ENCODE results near the gene OXER1. TPM values are rescaled to one million over a fixed set of nuclear protein-coding genes. Genes with fewer than 3 reads are reported as not detected.

Gene OXER1
- total and polyA plus RNA-seq, 9 of the 15 experiments (the other 6 are each of a cell fraction or from before 2014, with no cell fraction given): not detected

DNA sequence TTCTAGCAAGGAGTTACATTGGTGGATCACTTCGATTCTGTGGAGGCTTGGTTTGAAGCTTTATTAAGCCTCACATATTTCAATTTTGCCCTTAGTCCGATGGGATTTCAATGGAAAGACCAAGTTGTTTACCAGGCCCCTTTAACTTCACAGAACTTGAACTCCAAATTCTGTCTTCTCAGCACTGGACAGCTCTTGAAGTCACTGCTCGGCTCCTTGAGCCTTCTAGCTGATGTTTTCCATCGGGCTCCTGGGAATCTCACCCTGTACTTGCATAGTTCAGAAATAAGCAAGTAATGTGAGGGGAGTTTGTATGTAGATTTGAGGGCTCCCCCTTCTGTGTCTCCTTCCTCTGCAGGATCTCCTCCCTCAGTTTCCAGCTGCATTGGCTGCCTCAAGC lies 15.1 kb downstream of the OXER1 start (continued):
- TF ChIP-seq, protein P1, sequence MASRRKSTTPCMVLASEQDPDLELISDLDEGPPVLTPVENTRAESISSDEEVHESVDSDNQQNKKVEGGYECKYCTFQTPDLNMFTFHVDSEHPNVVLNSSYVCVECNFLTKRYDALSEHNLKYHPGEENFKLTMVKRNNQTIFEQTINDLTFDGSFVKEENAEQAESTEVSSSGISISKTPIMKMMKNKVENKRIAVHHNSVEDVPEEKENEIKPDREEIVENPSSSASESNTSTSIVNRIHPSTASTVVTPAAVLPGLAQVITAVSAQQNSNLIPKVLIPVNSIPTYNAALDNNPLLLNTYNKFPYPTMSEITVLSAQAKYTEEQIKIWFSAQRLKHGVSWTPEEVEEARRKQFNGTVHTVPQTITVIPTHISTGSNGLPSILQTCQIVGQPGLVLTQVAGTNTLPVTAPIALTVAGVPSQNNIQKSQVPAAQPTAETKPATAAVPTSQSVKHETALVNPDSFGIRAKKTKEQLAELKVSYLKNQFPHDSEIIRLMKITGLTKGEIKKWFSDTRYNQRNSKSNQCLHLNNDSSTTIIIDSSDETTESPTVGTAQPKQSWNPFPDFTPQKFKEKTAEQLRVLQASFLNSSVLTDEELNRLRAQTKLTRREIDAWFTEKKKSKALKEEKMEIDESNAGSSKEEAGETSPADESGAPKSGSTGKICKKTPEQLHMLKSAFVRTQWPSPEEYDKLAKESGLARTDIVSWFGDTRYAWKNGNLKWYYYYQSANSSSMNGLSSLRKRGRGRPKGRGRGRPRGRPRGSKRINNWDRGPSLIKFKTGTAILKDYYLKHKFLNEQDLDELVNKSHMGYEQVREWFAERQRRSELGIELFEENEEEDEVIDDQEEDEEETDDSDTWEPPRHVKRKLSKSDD (conservative IDR thresholded peaks at IDR 0.05; ENCODE audit: low read length): no peak
- no peak for TF ChIP-seq BRCA1 (IDR thresholded peaks at IDR 0.05)
- TF ChIP-seq BRCA1 (CRISPR knock-in tag; IDR thresholded peaks at IDR 0.05): no peak
- no peak for TF ChIP-seq XRCC4 (IDR thresholded peaks at IDR 0.05; ENCODE audit: extremely low read depth, insufficient read depth, insufficient read length)
- TF ChIP-seq XRCC5 (IDR thresholded peaks at IDR 0.05; ENCODE audit: low read depth, low read length): no peak
- TF ChIP-seq NR2C1 (IDR thresholded peaks at IDR 0.05): no peak
- no peak for TF ChIP-seq NR2C1 (tag; IDR thresholded peaks at IDR 0.05)
- TF ChIP-seq POLR2A (conservative IDR thresholded peaks at IDR 0.05): no peak
- no peak for TF ChIP-seq TARDBP (IDR thresholded peaks at IDR 0.05)
- TF ChIP-seq NCOA6 (IDR thresholded peaks at IDR 0.05): no peak

DNA sequence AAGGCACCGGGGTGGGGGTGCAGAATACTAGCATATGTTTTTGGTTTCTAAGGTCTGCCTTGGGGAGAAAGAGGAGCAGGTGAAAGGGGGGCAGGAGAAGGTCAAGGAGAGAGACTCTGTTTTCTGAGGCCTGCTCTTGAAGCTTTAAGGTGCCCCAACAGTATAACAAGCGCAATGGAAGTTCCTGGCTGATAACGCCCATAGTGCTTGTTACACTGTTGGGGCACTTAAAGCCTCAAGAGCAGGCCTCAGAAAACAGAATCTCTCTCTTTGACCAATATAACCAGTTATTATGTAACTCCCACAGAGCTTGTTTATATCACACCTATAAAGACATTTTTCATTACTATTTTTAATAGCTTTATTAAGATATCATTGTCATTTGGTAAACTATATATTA lies 16.5 kb downstream of the OXER1 start:
- H3K36me3 ChIP-seq (ENCODE audit: control insufficient read depth, insufficient read depth, low read length): no peaks in the 10 kb centered on the region
- H2AFZ ChIP-seq (ENCODE audit: low read depth, low read length): no peak overlapping the region
- no peaks in the 10 kb centered on the region for H3K9me1 ChIP-seq (ENCODE audit: control insufficient read depth, insufficient read depth, low read length)
- TF ChIP-seq, protein P2, sequence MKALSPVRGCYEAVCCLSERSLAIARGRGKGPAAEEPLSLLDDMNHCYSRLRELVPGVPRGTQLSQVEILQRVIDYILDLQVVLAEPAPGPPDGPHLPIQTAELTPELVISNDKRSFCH (CRISPR knock-in tag; IDR thresholded peaks at IDR 0.05): no peak
- TF ChIP-seq, protein P2 (tag; IDR thresholded peaks at IDR 0.05): no peak
- TF ChIP-seq, protein P3, sequence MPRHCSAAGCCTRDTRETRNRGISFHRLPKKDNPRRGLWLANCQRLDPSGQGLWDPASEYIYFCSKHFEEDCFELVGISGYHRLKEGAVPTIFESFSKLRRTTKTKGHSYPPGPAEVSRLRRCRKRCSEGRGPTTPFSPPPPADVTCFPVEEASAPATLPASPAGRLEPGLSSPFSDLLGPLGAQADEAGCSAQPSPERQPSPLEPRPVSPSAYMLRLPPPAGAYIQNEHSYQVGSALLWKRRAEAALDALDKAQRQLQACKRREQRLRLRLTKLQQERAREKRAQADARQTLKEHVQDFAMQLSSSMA (CRISPR knock-in tag; IDR thresholded peaks at IDR 0.05): no peak
- no peak overlapping the region for H3K4me3 ChIP-seq
- POLR2A ChIA-PET: interaction anchor here (1.1 kb wide), 1 partner anchor 17 kb away, joined by 3 read pairs; no protein-coding TSS in a partner anchor
- no peak overlapping the region for H3K27ac ChIP-seq (ENCODE audit: extremely low read depth, low read depth, low read length)
- DNase-seq (ENCODE audit: extremely low read depth in 1 of 4, low spot score in 3 of 4) (no peak), ATAC-seq (no peak), FAIRE-seq (no peak)
- peaks cover 0 to 24% of the 10 kb centered on the region in 2 experiments; a peak in 2 of 5 replicates for H3K27me3 ChIP-seq (ENCODE audit: control insufficient read depth in 2 of 2, insufficient read depth in 2 of 2, low read length in 2 of 2)
- no peaks in the 10 kb centered on the region for H3K79me2 ChIP-seq (ENCODE audit: control insufficient read depth, insufficient read depth, low read length)
- in situ Hi-C loops (cut with MboI): no loop called here
- WGBS (ENCODE audit: insufficient coverage, low coverage, missing lambda C conversion rate): 27% methylated on average over 3 of the region's 3 CpGs
- no TSS peak for BruUV-seq (replicated peaks)
- H4K20me1 ChIP-seq (replicated peaks; ENCODE audit: control insufficient read depth, insufficient read depth, low read length): no peaks in the 10 kb centered on the region
- H3K4me1 ChIP-seq (replicated peaks in 1 of 2; ENCODE audit: control insufficient read depth in 2 of 2, insufficient read depth in 2 of 2, low read length in 2 of 2): no peaks in the 10 kb centered on the region
- no peak overlapping the region for H3K9ac ChIP-seq (ENCODE audit: insufficient read depth in 1 of 2, low read depth in 2 of 2, low read length in 2 of 2)
- CTCF ChIA-PET (ENCODE audit: low intra/inter-chr PET ratio): no interaction called here
- no peak overlapping the region for H3K4me2 ChIP-seq (ENCODE audit: insufficient read depth, low read length)
- intact Hi-C loops (cut with micrococcal nuclease): no loop called here
- no peaks in the 10 kb centered on the region for H3K9me3 ChIP-seq (replicated peaks; ENCODE audit: control insufficient read depth, insufficient read depth, low read depth, low read length)
